NCI-H748 (cell line): ENCODE data around the gene BHLHE40.

Experiments used
- DNase-seq: peaks from one replicate; lab custom pipeline; 2025; ENCODE audit not compliant: unreplicated experiment; lab: John Stamatoyannopoulos, UW

The BHLHE40 gene

DNA sequence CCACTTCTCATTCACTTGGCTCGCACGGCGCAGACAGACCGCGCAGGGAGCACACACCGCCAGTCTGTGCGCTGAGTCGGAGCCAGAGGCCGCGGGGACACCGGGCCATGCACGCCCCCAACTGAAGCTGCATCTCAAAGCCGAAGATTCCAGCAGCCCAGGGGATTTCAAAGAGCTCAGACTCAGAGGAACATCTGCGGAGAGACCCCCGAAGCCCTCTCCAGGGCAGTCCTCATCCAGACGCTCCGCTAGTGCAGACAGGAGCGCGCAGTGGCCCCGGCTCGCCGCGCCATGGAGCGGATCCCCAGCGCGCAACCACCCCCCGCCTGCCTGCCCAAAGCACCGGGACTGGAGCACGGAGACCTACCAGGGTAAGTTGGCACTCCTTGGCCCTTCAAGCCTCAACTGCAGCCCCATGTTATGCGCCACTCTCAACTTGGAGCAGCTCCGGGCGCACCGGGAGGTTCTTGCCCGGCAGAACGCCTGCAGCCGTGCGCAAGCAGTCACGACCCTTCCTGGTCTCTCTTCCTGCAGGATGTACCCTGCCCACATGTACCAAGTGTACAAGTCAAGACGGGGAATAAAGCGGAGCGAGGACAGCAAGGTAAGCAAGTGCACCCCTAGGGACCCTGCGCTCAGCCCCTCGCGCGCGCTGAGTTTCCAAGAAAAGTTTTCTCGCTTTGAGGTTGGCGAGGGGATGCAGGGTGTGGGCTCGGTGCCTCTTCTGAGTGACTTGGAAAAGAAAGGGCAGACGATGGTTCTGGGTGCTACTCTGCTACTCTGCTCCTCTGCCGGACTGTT, at the start of gene BHLHE40:
Gene BHLHE40 (plus strand): TSS at position 10 of the 801 bp plus-strand sequence. CDS start 282 bp downstream, at position 292.
- DNase-seq: peak; percentile 62

DNA sequence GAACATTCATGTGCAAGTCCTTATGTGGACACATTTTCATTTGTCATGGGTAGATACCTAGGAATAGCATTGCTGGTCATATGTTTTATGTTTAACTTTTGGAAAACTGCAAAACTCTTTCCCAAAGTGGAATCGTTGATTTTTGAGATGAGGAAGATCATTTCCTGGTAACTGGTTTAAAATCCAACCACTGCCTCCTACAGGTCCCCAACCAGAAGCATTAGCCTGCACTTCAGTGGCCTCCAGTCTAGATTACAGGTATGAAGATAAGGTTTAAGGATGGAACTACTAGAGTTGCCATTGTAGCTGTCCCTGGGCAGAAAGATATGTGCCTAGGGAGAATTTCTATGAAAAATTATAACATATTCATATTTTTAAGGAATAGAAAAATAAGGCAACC, 48.7 kb upstream of the BHLHE40 start:
- no peak for DNase-seq

DNA sequence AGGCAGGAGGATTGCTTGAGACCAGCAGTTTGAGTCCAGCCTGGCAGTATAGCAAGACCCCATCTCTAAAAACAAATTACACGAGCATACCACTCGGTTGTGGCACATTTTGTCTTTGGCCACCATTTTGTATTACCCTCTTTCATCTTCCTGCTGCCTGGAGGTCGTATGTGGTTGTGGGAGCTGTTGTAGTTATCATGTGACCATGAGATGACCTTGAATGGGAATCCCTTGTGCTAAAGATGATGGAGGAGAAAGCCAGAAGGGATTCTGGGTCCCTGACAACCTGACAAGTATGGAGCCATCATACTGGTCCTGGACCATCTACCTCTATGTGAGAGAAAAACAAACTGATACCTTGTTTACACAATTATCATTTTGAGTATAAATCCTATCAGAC, 45.2 kb upstream of the BHLHE40 start:
- DNase-seq: no peak

DNA sequence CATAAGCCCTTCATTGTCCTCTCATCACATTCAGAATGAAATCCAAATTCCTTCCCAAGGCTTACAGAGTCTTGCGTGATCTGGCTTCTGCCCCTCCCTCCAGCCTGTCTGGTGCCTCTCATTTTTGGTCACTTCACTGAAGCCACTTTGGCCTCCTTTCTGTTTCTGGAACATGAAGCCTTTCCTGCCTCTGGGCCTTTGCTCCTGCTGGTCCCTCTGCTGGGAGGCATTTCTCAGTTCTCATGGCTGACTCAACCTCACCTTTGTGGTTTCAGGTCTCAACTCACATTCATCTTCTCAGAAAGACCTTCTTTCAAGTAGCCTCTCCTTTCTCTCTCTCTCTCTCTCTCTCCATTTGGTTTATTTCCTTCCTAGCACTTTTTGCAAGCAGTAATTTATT, 43.9 kb upstream of the BHLHE40 start:
- no peak for DNase-seq

DNA sequence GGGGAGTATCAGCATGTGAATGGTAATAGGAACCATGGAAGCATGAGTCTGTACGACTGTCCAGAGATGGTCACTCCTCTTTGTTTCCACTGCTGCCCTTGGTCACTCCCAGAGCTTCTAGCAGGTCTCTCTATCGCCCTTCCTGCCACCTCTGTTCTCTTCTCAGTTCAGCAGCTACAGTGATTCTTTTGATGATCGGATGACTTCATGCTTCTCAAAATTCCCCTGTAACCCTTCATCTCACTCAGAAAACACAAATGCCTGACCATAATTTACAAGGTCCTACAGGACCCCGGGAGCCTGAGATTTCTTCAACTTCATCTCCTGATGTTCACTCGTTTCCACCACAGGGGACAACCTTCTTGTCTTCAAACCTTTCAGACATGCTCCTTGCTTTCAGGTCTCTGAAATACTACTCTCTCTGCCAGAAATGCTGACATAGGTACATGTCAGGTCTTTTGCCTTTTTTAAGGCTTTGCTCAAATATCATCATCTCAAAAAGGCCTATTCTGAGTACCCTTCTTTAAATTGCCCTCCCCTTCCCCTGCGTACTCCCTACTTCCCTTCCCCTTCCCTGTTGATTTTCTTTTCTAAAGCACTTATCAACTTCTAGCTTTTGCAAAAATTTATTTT, 42.1 kb upstream of the BHLHE40 start:
- DNase-seq: no peak

DNA sequence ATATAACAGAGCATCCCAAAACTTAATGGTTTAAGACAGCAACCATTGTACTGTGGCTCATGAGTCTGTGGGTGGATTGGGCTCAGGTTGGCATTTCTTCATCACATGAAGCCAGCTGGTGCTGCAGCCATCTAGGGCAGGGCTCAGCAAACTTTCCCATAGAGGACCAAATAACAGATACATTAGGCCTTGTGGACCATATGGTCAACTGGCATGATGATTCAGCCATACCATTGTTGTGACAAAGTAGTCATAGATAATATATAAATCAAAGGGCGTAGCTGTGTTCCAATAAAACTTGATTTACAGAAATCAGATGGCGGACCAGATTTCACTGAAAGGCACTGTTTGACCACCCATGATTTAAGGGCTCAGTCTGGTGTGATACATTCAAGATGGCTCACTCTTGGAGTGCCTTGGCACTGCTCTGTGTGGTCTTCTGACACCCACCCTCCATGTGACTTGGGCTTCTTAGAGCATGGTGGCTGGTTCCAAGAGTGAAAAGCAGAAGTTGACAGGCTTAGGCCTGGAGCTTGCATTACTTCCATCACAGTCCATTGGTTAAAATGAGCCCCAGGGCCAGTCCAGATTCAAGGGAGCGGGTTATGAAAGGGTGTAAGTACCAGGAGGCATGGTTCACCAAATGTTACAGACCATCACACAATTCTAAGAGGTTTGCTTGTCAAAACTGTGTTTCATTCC, 40.8 kb upstream of the BHLHE40 start:
- DNase-seq: no peak

DNA sequence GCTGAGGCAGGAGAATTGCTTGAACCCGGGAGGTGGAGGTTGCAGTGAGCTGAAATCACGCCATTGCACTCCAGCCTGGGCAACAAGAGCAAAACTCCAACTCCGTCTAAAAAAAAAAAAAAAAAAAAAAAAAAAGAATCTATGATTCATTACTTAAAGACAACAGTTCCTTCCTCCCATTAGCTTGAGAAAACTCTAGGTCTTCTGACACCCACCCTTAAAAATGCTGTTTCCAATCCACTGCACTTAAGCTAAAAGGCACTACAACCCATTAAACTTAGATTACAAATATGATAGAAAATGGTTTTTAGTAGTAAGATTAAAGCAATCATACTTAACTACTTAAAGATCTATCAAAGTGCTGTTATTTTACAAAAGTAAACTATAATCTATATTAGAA, 40.0 kb upstream of the BHLHE40 start:
- DNase-seq: no peak

DNA sequence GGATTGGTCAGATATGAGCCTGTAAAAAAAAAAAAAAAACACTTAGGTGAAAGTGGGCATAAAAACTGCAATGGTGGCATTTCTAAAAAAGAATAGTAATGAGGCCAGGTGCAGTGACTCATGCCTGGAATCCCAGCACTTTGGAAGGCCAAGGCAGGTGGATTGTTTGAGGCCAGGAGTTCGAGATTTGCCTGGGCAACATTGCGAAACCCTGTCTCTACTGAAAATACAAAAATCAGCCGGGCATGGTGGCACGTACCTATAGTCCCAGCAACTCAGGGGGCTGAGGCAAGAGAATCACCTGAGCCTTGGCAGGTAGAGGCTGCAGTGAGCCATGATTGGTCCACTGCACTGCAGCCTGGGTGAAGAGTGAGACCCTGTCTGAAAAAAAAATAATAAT, 38.3 kb upstream of the BHLHE40 start:
- DNase-seq: no peak

DNA sequence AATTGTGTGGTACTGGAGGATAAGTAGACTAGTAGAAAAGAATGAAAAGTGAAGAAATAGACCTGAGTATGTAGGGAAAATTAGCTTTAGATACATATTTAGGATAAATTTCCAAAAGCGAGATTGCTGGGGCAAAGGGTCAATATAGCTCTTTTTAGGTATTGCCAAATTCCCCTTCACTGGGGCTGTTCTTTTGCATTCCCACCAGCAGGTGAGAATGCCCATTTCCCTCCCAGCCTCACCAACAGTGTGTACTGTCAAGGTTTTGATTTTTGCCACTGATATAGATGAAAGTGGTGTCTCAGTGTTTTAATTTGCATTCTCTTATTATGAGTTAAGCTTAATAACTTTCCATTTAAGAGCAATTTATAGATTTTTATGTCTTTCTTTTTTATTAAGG, 35.7 kb upstream of the BHLHE40 start:
- DNase-seq: no peak

DNA sequence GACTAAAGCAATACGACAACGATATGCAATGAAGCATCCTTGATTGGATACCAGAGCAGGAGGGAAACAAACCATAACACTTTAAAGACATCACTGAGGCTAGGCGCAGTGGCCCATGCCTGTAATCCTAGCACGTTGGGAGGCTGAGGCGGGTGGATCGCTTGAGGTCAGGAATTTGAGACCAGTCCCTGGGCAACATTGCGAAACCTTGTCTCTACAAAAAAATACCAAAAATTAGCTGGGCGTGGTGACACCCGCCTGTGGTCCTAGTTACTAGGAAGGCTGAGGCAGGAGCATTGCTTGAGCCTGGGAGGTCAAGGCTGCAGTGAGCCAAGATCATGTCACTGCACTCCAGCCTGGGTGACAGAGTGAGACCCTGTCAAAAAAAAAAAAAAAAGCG, 33.9 kb upstream of the BHLHE40 start:
- DNase-seq: no peak

DNA sequence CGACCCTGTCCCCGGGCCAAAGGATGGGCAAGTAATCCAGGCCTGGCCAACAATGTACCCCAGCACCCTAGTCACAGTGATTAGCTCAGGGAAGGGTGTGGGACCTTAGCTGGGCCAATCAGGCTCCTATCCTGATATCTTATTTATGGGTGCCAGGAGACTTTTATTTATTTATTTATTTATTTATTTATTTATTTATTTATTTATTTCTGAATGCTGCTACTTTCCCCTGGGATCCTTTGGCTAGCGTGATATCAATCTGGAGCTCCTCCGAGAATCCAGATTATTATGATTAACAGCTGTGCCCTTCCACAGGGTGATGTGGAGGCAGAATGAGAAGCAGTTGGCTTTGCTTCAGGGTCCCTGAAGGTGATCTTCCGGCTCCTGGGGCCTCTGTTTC, 32.2 kb upstream of the BHLHE40 start:
- no peak for DNase-seq

DNA sequence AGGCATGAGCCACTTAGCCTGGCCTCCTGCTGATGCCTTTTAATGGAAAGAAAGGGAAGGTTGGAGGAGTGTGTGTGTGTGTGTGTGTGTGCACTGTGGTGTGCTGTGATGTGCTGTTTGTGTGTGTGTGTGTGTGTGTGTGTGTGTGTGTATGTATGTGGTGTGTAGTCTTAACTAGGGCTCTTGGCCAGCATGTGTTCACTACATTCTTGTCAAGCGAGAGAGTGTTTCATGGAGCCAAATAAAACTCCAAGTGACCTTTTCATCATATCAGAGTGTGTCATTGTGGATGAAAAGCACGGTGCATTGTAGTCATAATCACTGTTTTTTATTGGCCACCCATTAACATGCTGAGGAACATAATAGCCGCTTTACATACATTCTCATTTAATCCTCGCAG, 30.8 kb upstream of the BHLHE40 start:
- peak; percentile 60 for DNase-seq

DNA sequence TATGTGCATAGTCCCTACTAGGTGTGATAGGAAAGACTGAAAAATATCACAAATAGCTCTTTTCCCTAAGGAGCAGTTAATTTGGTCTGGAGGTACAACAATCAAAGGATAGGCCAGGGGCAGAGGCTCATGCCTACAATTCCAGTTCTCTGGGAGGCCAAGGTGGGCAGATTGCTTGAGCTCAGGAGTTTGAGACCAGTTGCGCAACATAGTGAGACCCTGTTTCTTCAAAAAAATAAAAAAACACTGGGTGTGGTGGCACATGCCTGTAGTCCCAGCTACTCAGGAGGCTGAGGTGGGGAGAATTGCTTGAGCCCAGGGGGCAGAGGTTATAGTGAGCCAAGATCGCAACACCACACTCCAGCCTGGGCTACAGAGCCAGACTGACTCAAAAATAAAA, 30.2 kb upstream of the BHLHE40 start:
- no peak for DNase-seq

DNA sequence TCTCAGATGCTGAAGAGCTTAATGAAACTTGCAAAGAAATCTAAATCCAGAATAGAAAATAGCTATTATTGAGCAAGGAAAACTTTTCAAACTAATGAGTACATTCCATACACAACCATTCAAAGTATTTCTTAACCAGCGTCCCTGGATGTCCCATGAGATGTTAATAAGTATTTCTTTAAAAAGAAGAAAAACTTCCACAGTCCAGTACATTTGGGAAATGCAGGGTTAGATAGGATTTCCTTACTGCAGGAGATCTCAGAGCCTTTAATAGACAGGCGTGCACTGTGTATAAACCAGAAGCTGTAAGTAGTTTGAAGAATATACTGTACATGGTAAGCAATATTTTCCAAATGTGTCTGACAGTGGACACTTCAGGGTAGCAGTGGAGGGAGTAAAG, 29.6 kb upstream of the BHLHE40 start:
- no peak for DNase-seq

DNA sequence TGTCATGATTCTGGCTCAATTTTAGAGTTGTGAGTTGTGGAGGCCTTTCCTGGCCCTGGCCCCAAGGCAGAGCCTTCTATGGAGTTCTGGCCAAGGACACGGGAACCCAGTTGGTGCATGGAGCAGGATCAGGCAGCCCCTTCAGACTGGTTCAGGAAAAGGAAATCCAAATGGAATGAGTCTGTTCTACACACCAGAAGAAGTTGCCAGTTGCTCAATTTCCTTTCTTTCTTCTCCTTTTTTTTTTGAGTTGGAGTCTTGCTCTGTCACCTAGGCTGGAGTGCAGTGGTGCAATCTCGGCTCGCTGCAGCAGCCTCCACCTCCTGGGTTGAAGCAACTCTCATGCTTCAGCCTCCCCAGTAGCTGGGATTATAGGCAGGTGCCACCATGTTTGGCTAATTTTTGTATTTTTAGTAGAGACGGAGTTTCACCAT, 28.9 kb upstream of the BHLHE40 start:
- no peak for DNase-seq

DNA sequence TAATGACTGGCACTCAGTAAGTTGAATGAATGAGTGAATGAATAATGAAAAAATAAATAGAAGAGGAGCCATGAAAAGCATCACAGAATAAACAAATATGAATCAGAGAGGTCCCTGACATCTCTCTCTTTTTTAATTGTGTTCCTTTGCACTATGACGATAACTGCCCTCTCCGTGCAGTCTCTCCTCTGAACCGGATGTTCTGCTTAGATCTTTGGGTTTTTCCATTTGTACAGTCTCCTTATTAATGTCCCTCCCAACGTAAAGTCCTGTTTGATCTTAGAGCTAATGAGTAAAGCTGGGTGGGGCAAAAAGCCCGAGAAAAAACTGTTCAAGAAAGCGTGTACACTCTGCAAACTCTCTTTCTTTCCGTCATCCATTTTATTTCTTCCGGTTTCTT, 28.3 kb upstream of the BHLHE40 start:
- peak; percentile 60 for DNase-seq

DNA sequence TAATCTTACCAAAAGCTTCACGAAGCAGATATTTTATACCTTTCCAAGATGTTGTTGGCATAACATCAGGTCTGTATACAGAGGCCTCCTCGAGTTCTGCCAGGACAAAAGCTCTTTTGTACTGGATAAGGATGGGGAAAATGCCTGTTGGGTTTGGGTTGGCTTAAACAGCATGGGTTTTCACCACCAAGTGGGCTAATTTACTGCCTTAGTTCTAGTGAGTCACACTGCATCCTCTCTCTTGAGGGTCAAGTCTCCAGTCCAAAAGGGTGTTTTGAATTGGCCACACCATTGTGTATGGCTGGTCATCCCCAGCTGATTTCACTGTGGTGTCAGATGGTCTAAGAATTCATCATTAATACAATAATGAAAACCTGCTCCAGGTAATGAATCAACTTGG, 26.1 kb upstream of the BHLHE40 start:
- DNase-seq: no peak

DNA sequence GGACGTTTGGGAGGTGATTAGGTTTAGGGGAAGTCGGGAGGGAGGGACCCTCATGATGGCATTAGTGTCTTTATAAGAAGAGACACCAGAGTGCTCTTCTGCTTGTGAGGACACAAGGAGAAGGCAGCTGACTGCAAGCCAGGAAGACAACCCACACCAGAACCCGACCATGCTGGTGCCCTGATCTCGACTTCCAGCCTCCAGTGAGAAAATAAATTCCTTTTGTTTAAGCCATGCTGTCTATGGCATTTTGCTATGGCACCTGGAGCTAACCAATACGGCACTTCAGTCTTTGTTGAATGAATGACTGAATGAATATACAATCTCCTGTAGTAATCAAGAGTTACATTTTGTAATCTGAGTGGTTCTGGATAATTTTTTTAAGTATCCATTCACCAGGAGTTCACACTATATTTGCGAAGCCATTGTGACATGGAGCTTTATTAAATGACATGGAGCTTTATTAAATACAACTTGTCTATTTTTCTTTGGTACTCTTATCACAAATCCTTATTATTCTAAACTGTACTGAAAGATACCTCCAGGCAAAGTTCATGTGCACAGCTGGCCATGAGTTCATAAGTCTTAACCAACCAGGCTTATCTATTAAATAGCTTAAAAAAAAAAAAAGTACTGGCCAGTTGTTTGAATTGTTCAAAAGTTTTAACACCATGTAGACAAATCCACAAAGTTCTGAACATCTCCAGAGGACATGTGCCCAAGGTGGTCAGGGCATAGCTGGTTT, 24.8 kb upstream of the BHLHE40 start:
- DNase-seq: no peak

DNA sequence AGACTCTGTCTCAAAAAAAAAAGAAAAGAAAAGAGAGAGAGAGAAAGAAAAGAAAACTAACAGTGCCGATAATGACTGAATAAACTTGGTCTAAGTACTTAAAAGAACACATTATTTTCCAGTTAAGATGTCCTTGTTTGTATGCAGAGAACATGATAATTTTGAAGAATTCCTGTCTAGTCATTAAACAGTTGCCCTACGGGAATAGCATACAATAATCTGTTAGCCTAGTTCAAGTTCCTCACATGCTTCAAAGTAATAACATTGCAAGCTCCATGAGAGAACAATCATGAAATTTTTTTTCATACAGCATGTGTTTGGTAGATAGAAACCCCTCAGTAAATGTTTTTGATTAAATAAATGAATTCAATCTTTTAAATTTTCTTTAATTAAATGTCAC, 23.1 kb upstream of the BHLHE40 start:
- DNase-seq: no peak

DNA sequence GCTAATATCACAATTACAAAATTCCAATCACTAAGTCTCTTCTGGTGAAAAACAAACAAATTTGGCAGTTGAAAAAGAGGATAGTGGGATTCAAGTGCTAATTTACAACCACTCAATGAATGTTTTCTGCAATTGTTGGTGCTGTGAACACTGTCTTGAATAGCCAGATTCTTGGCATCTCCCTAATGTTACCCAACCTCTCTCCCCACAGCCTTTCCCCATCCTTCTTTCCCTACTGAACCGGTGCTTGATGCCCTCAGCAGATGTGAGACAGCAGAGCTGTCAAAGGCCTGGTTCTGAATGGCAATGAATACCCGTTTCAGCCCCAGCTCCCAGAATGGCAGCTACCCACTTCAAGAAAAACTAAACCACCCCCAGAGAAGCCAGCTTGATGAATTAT, 22.5 kb upstream of the BHLHE40 start:
- peak; percentile 25 for DNase-seq

DNA sequence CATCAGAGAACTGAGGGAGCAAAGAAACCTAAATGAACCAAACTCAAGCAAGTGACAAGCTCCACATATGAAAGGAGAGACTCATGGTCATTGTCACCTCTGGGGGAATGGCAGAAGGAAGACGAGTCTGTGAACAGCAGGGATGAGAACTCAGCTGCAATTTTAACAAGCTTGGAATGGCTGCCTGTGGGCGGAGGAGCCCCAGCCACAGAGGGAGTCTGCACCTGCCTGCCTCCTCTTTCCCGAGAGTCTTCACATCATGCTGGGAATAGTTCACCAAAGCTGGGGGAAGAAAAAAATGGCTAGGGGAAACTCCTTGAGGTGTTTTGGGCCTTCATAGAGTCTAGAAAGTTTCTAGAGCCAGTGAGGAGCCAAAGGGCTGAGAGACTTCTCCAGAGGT, 21.3 kb upstream of the BHLHE40 start:
- DNase-seq: no peak
